ENCODE results near the gene MMP17.

Gene MMP17

GRCh38 chr12:131795690-131796410 lies 32.3 kb upstream of the MMP17 start (continued):
- TF ChIP-seq PRDM2 (tag by site-specific recombination; IDR thresholded peaks at IDR 0.05; ENCODE audit: borderline replicate concordance) (no peak), ZNF239 (tag by site-specific recombination; IDR thresholded peaks at IDR 0.05) (no peak)

- CTCF ChIA-PET, result no interaction called here
- H3K27ac ChIP-seq (ENCODE audit: extremely low read depth, low read depth, low read length), result no peak overlapping the region
- TF ChIP-seq ZNF121 (tag by site-specific recombination; IDR thresholded peaks at IDR 0.05), result peak; percentile 41; the same call in 1 of the 2 replicates
- TF ChIP-seq ZNF423 (tag by site-specific recombination; IDR thresholded peaks at IDR 0.05), result no peak
- H3K9me3 ChIP-seq (ENCODE audit: control insufficient read depth, insufficient read depth, low read depth, low read length), result no peaks in the 10 kb centered on the region
- H3K4me3 ChIP-seq (ENCODE audit: low read depth, low read length), result no peak overlapping the region
- peaks cover 0 to 79% of the 10 kb centered on the region in 2 experiments; a peak in 2 of 3 replicates for H3K36me3 ChIP-seq (ENCODE audit: control insufficient read depth in 2 of 2, insufficient read depth in 1 of 2, low read length in 2 of 2)
- no peaks in the 10 kb centered on the region for H3K4me1 ChIP-seq (ENCODE audit: control insufficient read depth, insufficient read depth, low read length)
- POLR2A ChIA-PET, result interaction anchor here (0.7 kb wide), 1 partner anchor 11 kb away, joined by 4 read pairs; no protein-coding TSS in a partner anchor
These were observed 31.8 kb upstream of the MMP17 start for GRCh38 chr12:131796411-131796736.

- Histone ChIP-seq H3K9me3 (ENCODE audit: control insufficient read depth, insufficient read depth, low read depth, low read length) (no peaks in the 10 kb centered on the region), H3K27ac (ENCODE audit: extremely low read depth, low read depth, low read length) (no peak overlapping the region), H3K4me1 (ENCODE audit: control insufficient read depth, insufficient read depth, low read length) (no peaks in the 10 kb centered on the region), H3K4me3 (ENCODE audit: low read depth, low read length) (no peak overlapping the region), H3K36me3 (ENCODE audit: control insufficient read depth in 2 of 2, insufficient read depth in 1 of 2, low read length in 2 of 2) (peaks cover 0 to 81% of the 10 kb centered on the region in 2 experiments; a peak in 2 of 3 replicates)
- ChIA-PET POLR2A (interaction anchor here (0.6 kb wide), 1 partner anchor 168 kb away, joined by 3 read pairs; no protein-coding TSS in a partner anchor), CTCF (interaction anchor here (0.6 to 0.7 kb wide), 2 partner anchors 33 to 722 kb away, joined by 3 read pairs; no protein-coding TSS in a partner anchor)
- TF ChIP-seq KLF17 (tag by site-specific recombination; IDR thresholded peaks at IDR 0.05) (no peak), TSHZ1 (tag by site-specific recombination; IDR thresholded peaks at IDR 0.05; ENCODE audit: borderline replicate concordance) (no peak), KLF7 (tag by site-specific recombination; IDR thresholded peaks at IDR 0.05; ENCODE audit: borderline replicate concordance) (no peak), GLI4 (tag by site-specific recombination; IDR thresholded peaks at IDR 0.05) (no peak), ZIC2 (tag by site-specific recombination; IDR thresholded peaks at IDR 0.05) (no peak), ZNF610 (tag by site-specific recombination; IDR thresholded peaks at IDR 0.05; ENCODE audit: borderline replicate concordance) (no peak), ZNF677 (tag by site-specific recombination; IDR thresholded peaks at IDR 0.05) (no peak), GLI2 (tag by site-specific recombination; IDR thresholded peaks at IDR 0.05; ENCODE audit: borderline replicate concordance, low read depth) (no peak), GLIS2 (tag by site-specific recombination; IDR thresholded peaks at IDR 0.05) (no peak), ZNF423 (tag by site-specific recombination; IDR thresholded peaks at IDR 0.05) (no peak)
These were observed 31.2 kb upstream of the MMP17 start for GRCh38 chr12:131796754-131797587.
